Measurements from ENCODE around the gene PRAMEF10.
"Not testable (repeated sequence)": the region's sequence is repeated elsewhere in the genome, so short reads cannot be mapped to it uniquely, and the experiment has no call there.

GRCh38 chr1:12863131-12863880, 34.8 kb downstream of the PRAMEF10 start:
- TF ChIP-seq FOXM1 (IDR thresholded peaks at IDR 0.05; ENCODE audit: low read depth, low read length); POLR2AphosphoS5 (IDR thresholded peaks at IDR 0.05; ENCODE audit: low read length); CTCF (IDR thresholded peaks at IDR 0.05 in 2 of 3, conservative IDR thresholded peaks at IDR 0.05 in 1 of 3; ENCODE audit: control insufficient read depth in 2 of 3, extremely low read depth in 1 of 3, insufficient read depth in 1 of 3, low read depth in 3 of 3, low read length in 3 of 3); KDM1A (IDR thresholded peaks at IDR 0.05; ENCODE audit: borderline replicate concordance); EP300 (IDR thresholded peaks at IDR 0.05; ENCODE audit: borderline replicate concordance in 1 of 2, control insufficient read depth in 1 of 2, low read depth in 2 of 2, low read length in 2 of 2): not testable (repeated sequence)
- TF ChIP-seq, protein P1, sequence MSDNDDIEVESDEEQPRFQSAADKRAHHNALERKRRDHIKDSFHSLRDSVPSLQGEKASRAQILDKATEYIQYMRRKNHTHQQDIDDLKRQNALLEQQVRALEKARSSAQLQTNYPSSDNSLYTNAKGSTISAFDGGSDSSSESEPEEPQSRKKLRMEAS (IDR thresholded peaks at IDR 0.05; ENCODE audit: low read depth, low read length): not testable (repeated sequence)

All from GM12878 (cell line).